ENCODE data around the gene PLPPR4.

- TF ChIP-seq, protein P1, sequence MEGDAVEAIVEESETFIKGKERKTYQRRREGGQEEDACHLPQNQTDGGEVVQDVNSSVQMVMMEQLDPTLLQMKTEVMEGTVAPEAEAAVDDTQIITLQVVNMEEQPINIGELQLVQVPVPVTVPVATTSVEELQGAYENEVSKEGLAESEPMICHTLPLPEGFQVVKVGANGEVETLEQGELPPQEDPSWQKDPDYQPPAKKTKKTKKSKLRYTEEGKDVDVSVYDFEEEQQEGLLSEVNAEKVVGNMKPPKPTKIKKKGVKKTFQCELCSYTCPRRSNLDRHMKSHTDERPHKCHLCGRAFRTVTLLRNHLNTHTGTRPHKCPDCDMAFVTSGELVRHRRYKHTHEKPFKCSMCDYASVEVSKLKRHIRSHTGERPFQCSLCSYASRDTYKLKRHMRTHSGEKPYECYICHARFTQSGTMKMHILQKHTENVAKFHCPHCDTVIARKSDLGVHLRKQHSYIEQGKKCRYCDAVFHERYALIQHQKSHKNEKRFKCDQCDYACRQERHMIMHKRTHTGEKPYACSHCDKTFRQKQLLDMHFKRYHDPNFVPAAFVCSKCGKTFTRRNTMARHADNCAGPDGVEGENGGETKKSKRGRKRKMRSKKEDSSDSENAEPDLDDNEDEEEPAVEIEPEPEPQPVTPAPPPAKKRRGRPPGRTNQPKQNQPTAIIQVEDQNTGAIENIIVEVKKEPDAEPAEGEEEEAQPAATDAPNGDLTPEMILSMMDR (IDR thresholded peaks at IDR 0.05): no peak
- TF ChIP-seq EP300 (IDR thresholded peaks at IDR 0.05) (no peak), POLR2AphosphoS5 (IDR thresholded peaks at IDR 0.05) (no peak), POLR2A (IDR thresholded peaks at IDR 0.05) (no peak)
Measured at GRCh38 chr1:99271249-99271648, 7.0 kb downstream of the PLPPR4 start.
